ENCODE results near the gene RDH5. TPM values are rescaled to one million over a fixed set of nuclear protein-coding genes. Genes with fewer than 3 reads are reported as not detected.

RDH5 gene
- total and polyA plus RNA-seq, 2 of the 13 experiments (the other 11 are each of a cell fraction or from before 2014, with no cell fraction given): 2.6 to 5.7 TPM

GRCh38 chr12:55767156-55767555 lies 47.0 kb downstream of the RDH5 start:
- CTCF ChIA-PET (ENCODE audit: low intra/inter-chr PET ratio, low total read pairs): no interaction called here
- H3K79me2 ChIP-seq (ENCODE audit: insufficient read depth, low read length): no peaks in the 10 kb centered on the region

More at GRCh38 chr12:55767156-55767555, 47.0 kb downstream of the RDH5 start:
- no peak overlapping the region for H3K4me2 ChIP-seq (ENCODE audit: low read depth, low read length)
- ATAC-seq: no peak
- BruUV-seq (replicated peaks): no TSS peak
- peaks cover 12 to 63% of the 10 kb centered on the region in 2 experiments for H3K36me3 ChIP-seq (replicated peaks in 1 of 2; ENCODE audit: control insufficient read depth in 1 of 2, insufficient read depth in 2 of 2, low read length in 2 of 2)
- no peak for DNase-seq (ENCODE audit: low spot score)
- H3K27ac ChIP-seq (ENCODE audit: extremely low read length, insufficient read depth, low read length): no peak overlapping the region
- WGBS (ENCODE audit: low lambda C conversion rate): 96% methylated on average over 4 of the region's 4 CpGs
- no peaks in the 10 kb centered on the region for H4K20me1 ChIP-seq (ENCODE audit: insufficient read depth, low read length)
- TF ChIP-seq NR0B2 (CRISPR knock-in tag; IDR thresholded peaks at IDR 0.05): no peak
- no peak for TF ChIP-seq USF2 (IDR thresholded peaks at IDR 0.05; ENCODE audit: low read depth, low read length)
- no peak for TF ChIP-seq USF2 (CRISPR knock-in tag; IDR thresholded peaks at IDR 0.05; ENCODE audit: borderline replicate concordance)
- no peak for TF ChIP-seq HNF4A (CRISPR knock-in tag; IDR thresholded peaks at IDR 0.05)
- TF ChIP-seq MAZ (IDR thresholded peaks at IDR 0.05; ENCODE audit: borderline replicate concordance, low read depth, low read length): no peak
- TF ChIP-seq MAZ (CRISPR knock-in tag; IDR thresholded peaks at IDR 0.05; ENCODE audit: low read depth): no peak
- intact Hi-C loops (cut with micrococcal nuclease; ENCODE audit: unreplicated experiment) (no loop called here), in situ Hi-C loops (cut with HindIII; ENCODE audit: extremely low pct_ligation_motif_present, low pct_unique_long_range_greater_than_20kb) (no loop called here)
- H3K9me3 ChIP-seq (ENCODE audit: low read length): no peaks in the 10 kb centered on the region
- no peaks in the 10 kb centered on the region for H3K27me3 ChIP-seq (ENCODE audit: control insufficient read depth in 1 of 2, insufficient read depth in 2 of 2, low read length in 2 of 2)
- no peak overlapping the region for H3K9ac ChIP-seq (ENCODE audit: insufficient read depth, low read depth, low read length)
- POLR2A ChIA-PET: no interaction called here
- no peak overlapping the region for H3K4me3 ChIP-seq (replicated peaks in 1 of 3; ENCODE audit: insufficient read depth in 1 of 3, low read depth in 2 of 3, low read length in 3 of 3)
- no peak for FAIRE-seq
- H3K4me1 ChIP-seq (ENCODE audit: insufficient read depth, low read length): no peaks in the 10 kb centered on the region
- no peak overlapping the region for H2AFZ ChIP-seq (ENCODE audit: low read length)
